TTC549 (cell line): ENCODE measurements around the gene APOL1.
"Not testable (repeated sequence)": the region's sequence is repeated elsewhere in the genome, so short reads cannot be mapped to it uniquely, and the experiment has no call there.

Source experiments
- FAIRE-seq: peaks from 2 replicates; lab custom pipeline; 2012; peaks lifted over from hg19 to GRCh38; lab: Jason Lieb, UNC

Gene APOL1

GRCh38 chr22:36271231-36271630, 18.3 kb downstream of the APOL1 start:
- FAIRE-seq, result not testable (repeated sequence)

- not testable (repeated sequence) for FAIRE-seq
These were observed 19.0 kb downstream of the APOL1 start for GRCh38 chr22:36271951-36272350.

DNA sequence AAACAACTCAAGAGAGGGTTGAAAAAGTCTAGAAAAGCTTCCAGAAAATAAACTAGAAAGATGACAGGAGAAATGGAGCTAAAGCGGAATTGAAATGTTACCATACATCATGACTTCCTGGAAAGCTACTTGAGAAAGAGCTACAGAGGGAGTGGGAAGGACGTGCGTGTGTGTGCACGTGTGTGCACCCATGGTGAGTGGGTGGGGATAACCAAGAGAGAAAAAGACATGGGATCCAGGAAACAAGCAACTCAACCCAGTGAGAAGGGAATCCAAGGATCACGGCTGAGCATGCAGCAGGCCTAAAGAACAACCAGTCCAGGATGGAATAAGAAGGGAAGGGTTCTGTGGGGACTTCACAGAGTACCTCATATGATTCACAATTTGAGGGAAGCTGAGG, 21.6 kb downstream of the APOL1 start:
- no peak for FAIRE-seq

DNA sequence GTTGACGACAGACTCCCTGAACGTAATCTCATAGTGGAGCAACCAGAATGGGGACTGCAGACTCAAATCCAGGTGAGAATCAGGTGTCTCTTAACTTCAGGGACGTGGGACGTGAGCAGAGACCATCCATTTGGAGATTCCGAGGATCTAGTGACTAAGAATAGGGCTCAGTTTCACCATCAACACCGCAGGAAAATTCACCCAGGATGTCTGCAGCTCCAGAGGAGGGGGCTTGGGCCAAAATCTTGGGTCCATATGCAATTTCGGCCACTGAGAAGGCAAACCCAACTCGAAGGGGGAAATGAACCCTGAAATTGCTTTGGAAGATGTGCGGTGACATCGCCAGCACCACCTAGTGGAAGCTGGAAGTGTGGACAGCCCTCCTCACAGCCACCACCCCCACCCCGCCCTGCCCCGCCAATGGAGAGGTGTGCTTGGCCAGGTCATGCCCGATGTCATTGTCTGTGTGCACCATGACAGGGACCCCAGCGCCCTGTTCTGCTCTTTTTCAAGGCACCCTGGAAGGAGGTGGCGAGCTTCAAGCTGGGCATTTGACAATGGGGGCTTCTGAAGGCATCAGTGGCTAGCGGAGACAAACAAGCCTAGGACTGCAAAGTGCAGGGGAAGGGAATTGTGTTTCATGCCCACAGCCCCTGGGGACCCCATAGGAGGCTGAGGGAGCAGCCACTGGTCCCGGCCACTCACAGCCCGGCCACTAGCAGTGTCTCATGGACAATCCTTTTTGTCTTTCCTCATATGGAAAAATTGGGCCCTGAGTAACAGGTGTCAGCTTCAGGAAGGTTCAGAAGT, 24.8 kb downstream of the APOL1 start:
- no peak for FAIRE-seq

GRCh38 chr22:36279219-36279666, 26.3 kb downstream of the APOL1 start:
- FAIRE-seq, result no peak

DNA sequence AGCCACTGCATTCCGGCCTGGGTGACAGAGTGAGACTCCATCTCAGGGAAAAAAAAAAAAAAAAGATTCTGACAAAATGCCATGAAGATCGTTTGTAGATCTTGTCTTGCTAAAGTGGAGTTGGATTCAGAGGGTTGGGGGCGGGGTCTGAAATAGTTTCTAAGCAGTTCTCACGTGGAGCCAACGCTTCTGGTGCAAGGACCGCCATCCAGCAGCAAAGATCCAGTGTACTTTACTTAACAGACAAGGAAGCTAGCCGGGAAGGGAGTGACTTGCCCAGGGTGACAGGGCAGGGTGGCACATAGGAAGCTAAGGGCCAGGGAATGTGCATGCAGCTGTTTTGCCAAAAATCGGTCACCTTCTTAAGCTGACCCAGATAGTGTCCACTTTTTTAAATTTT, 27.4 kb downstream of the APOL1 start:
- no peak for FAIRE-seq

GRCh38 chr22:36281781-36282327, 28.9 kb downstream of the APOL1 start:
- FAIRE-seq, result no peak

GRCh38 chr22:36282328-36282831, 29.4 kb downstream of the APOL1 start:
- no peak for FAIRE-seq

DNA sequence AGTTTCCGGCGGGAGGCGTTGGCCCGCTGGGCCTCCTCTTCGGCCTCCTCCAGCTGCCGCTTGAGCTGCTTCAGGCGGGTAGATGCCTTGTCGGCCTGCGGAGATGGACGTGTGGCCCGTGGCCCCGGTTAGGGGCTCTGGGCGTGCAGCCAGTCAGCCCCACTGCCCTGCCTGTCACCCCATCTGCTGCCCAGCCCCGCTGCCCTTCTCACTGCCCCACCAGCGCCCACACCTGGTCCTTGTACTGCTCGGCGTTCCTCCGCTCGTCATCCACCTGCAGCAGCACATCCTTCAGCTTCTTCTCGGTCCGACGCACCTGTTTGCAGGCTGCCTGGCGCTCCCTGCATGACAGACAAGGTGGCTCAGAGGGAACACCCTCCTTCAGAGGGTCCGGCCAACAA, 31.2 kb downstream of the APOL1 start:
- no peak for FAIRE-seq

GRCh38 chr22:36285017-36285416, 32.1 kb downstream of the APOL1 start:
- no peak for FAIRE-seq

- no peak for FAIRE-seq
These were observed 32.6 kb downstream of the APOL1 start for GRCh38 chr22:36285545-36285944.

DNA sequence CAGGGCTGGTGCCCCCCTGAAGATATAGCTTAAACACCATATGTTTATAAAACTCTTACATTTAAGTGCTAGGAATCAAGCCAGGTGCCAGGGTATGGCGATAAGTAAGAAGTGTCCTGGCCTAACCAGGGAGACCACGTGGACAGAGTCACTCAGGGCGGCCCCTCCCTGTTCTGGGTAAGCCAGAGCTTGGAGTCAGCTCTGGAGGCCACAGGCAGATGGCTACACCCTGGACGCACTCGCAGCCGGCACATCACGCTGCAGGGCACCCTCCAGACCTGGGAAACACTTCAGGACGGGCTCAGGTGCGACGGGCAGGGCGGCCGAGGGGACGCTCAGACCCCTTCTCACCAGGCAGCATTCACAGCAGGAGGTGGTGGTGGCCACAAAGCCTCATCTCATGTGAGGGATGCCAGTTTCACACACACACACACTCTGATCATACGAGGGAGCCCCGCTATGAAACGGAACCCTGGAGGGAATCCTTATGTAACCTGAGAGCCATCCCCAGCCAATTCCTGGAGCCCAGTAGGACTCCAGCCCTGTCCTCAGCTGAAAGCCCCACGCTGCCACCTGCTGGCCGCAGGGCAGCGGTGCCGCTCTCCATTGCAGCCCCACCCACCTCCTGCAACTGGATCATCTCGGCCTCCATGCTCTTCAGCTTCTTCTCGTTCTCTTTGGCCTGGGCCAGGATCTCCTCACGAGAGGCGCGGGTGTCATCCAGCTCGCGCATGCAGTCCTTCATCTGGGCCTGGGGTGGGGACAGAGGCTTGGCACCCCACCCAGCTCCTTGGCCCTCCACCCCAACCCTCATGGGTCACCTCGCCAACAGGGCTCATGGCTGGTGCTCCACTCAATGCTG, 33.4 kb downstream of the APOL1 start:
- FAIRE-seq, result no peak

DNA sequence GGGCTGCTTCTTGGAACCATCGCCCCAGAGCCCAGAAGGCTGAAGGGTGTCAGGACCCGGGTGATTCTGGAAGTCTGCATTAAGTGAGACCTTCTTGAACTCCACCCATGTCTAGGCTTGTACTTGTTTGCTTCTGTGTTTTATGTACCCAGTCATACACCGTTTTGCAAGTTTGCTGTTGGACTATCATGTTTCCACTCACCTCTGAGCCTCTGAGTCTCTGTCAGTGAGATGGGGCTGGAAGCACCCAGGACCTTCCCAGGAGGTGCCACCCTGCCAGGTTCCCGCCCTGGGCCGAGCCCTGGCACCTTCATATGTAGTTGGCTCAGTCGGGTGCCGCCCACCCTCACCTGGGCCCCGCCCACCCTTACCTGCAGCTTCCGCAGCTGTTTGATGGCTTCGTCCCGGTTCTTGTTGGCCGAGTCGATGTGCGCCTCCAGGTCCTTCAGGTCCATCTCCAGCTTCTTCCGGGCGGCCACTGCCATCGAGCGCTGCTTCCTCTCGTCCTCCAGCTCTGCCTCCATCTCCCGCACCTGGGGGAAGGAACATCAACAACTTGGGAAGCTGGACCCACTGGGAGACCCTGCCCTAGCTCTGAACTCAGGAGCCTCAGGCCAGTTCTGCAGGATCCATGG, 35.1 kb downstream of the APOL1 start:
- FAIRE-seq, result no peak

- FAIRE-seq, result no peak
These were observed 35.9 kb downstream of the APOL1 start for GRCh38 chr22:36288571-36289405.

DNA sequence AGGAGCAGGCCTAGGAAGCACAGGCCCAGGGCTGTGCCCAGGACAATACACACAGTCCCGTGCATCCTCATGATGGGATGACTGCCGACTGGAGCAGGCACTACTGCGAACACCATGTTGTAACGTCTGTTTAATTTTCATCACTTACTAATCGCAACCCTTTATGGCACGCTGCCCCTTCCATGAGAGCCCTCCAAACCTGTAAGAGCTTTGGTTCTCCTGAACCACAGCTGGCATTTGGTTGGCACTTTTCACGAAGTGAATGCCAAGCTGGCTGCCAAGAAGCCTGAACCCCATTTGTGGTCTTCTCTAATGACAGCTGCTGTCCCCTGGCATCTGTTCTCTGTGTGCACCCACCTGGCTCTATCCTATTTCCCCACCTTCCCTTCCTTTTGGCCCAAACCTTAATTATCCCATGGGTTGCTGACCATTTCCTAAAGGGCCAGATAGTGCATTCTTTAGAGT, 36.5 kb downstream of the APOL1 start:
- FAIRE-seq, result no peak

- FAIRE-seq, result not testable (repeated sequence)
These were observed 37.0 kb downstream of the APOL1 start for GRCh38 chr22:36289948-36290371.

DNA sequence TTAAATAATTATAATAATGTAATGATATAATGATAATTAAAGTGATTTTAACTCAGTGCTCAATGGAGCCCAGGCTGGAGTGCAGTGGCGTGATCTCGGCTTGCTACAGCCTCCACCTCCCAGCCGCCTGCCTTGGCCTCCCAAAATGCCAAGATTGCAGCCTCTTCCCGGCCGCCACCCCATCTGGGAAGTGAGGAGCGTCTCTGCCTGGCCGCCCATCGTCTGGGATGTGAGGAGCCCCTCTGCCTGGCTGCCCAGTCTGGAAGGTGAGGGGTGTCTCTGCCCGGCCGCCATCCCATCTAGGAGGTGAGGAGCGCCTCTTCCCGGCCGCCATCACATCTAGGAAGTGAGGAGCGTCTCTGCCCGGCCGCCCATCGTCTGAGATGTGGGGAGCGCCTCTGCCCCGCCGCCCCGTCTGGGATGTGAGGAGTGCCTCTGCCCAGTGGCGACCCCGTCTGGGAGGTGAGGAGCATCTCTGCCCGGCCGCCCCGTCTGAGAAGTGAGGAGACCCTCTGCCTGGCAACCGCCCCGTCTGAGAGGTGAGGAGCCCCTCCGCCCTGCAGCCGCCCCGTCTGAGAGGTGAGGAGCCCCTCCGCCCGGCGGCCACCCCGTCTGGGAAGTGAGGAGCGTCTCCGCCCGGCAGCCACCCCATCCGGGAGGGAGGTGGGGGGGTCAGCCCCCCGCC, 37.6 kb downstream of the APOL1 start:
- not testable (repeated sequence) for FAIRE-seq

DNA sequence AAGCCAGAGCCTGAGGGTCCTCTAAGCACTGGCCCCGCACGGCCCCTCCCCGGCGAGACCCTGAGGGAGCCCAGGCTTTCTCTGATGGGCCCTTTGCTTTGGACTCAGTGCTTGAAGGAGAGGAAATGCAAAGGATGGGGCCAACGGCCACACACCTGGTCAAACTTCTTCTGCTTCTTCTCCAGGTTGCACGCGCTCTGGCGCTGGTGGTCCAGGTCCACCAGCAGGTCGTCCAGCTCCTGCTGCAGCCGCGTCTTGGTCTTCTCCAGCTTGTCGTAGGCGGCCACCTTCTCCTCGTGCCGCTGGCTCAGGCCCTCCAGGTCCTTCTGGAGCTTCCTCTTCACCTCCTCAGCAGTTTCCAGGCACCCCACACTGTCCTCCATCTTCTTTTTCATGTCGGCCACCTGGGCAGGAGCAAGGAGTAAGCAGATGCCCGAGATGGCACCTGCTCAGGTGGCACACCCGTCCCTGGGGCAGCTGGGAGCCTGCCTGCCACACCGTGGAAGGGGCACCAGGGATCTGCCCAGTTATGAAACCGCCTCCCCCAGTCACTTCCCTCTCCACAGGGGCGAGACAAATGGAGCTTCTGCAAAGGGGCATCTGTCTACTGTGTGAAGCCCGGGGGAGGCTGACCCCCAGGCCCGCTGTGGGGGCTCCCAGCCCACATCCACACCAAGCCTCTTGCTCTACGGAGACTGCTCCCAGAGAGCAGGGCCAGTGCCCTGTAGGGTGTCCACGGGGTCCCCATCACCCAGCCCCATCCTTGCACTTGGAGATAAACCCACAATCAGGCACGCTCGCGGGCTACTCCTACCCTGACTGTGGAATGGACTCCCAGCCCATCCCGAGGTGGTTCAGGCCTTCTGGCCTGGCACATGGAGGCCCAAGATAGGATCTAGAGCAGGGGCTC, 39.2 kb downstream of the APOL1 start:
- FAIRE-seq, result no peak

- no peak for FAIRE-seq
These were observed 40.0 kb downstream of the APOL1 start for GRCh38 chr22:36292823-36293530.
